Fibroblast of lung (primary cell): ENCODE results near the gene MNT. TPM values are rescaled to one million over a fixed set of nuclear protein-coding genes. Genes with fewer than 3 reads are reported as not detected.

Source experiments
- DNase-seq, 2 donors: peaks; one replicate each; pipeline versions ENCODE4 v3.0.0 to v3.0.0-alpha.2; 2010; ENCODE audit warnings: low read depth in 2 of 2
- H2AFZ ChIP-seq: 2 replicates; pipeline ENCODE4 v1.5.1; 2012; ENCODE audit warnings: low read length, control low read depth, inconsistent platforms
- H3K27ac ChIP-seq: 2 replicates; pipeline ENCODE4 v1.5.1; 2011; ENCODE audit warnings: low read length, control low read depth; ENCODE audit not compliant: insufficient read depth
- H3K27me3 ChIP-seq: 2 replicates; pipeline ENCODE4 v1.5.1; 2011; ENCODE audit warnings: mild to moderate bottlenecking, low read length; ENCODE audit not compliant: control insufficient read depth, insufficient read depth
- H3K36me3 ChIP-seq: 2 replicates; pipeline ENCODE4 v1.5.1; 2011; ENCODE audit warnings: low read length; ENCODE audit not compliant: control insufficient read depth, insufficient read depth
- H3K4me1 ChIP-seq: 2 replicates; pipeline ENCODE4 v1.5.1; 2011; ENCODE audit warnings: low read length; ENCODE audit not compliant: control insufficient read depth, insufficient read depth; ENCODE audit errors: extremely low read depth
- H3K4me2 ChIP-seq: 2 replicates; pipeline ENCODE4 v1.5.1; 2011; ENCODE audit warnings: low read length, control low read depth; ENCODE audit not compliant: insufficient read depth; ENCODE audit errors: extremely low read depth
- H3K4me3 ChIP-seq, 4 experiments: fragments of 200-600 bp in 1 of 4; sonication (generic) in 1 of 4; replicated peaks in 1 of 4; 2 replicates each; pipeline ENCODE4 v1.5.1; 2011 to 2016; ENCODE audit warnings: low read length in 4 of 4, low read depth in 3 of 4, mild to moderate bottlenecking in 3 of 4, control low read depth in 2 of 4, inconsistent platforms in 1 of 4, mixed read lengths in 1 of 4; ENCODE audit not compliant: insufficient read depth in 1 of 4; ENCODE audit errors: control extremely low read depth in 1 of 4
- H3K79me2 ChIP-seq: 2 replicates; pipeline ENCODE4 v1.5.1; 2012; ENCODE audit warnings: mild to moderate bottlenecking, low read length, inconsistent platforms; ENCODE audit not compliant: control insufficient read depth, insufficient read depth
- H3K9ac ChIP-seq: 2 replicates; pipeline ENCODE4 v1.5.1; 2011; ENCODE audit warnings: mild to moderate bottlenecking, low read length, control low read depth; ENCODE audit not compliant: insufficient read depth
- H3K9me3 ChIP-seq: 2 replicates; pipeline ENCODE4 v1.5.1; 2012; ENCODE audit warnings: low read depth, low read length; ENCODE audit not compliant: control insufficient read depth, insufficient read depth
- H4K20me1 ChIP-seq: 2 replicates; pipeline ENCODE4 v1.5.1; 2011; ENCODE audit warnings: low read length; ENCODE audit not compliant: control insufficient read depth, insufficient read depth; ENCODE audit errors: extremely low read depth
- CTCF ChIP-seq, 2 donors: IDR thresholded peaks in 1 of 2; conservative IDR thresholded peaks in 1 of 2; 1 replicate in 1 of 2; 2 replicates in 1 of 2; pipeline ENCODE4 v1.5.1; 2011 to 2012; ENCODE audit warnings: low read length in 2 of 2, control low read depth in 1 of 2, inconsistent platforms in 1 of 2, low read depth in 1 of 2, mild to moderate bottlenecking in 1 of 2
- EZH2 ChIP-seq: IDR thresholded peaks from 2 replicates; pipeline ENCODE4 v1.5.1; 2012; ENCODE audit warnings: low read length, control low read depth, mild to moderate bottlenecking; ENCODE audit errors: missing control alignments
- polyA plus RNA-seq, 2 donors: library from polyadenylated mRNA; depleted of rRNA in 1 of 2; stranded (reverse) in 1 of 2; unstranded in 1 of 2; fragments of >200 nt; gene quantifications; 2 replicates each; pipeline ENCODE4 v1.2.1, GENCODE V29; 2011 to 2012; ENCODE audit warnings: missing spikeins in 1 of 2
- total RNA-seq: library from RNA; depleted of rRNA; stranded (reverse); fragments of >200 nt; gene quantifications from 2 replicates; pipeline ENCODE4 v1.2.1, GENCODE V29; 2014

Gene MNT
- total and polyA plus RNA-seq, 2 donors (not counting 1 experiment from before 2014, with no cell fraction given): 1.7 to 8.4 TPM

- Histone ChIP-seq H3K79me2 (peaks cover 41% of the 10 kb centered on the region), H3K4me1 (peaks cover 45% of the 10 kb centered on the region), H2AFZ (no peak overlapping the region), H4K20me1 (no peaks in the 10 kb centered on the region), H3K9me3 (no peaks in the 10 kb centered on the region), H3K4me3 (no peak overlapping the region), H3K36me3 (peaks cover 3% of the 10 kb centered on the region), H3K4me2 (no peak overlapping the region), H3K27me3 (no peaks in the 10 kb centered on the region), H3K9ac (no peak overlapping the region), H3K27ac (peak overlapping the region; percentile 72)
- no peak for TF ChIP-seq EZH2
- no peak for TF ChIP-seq CTCF (conservative IDR thresholded peaks at IDR 0.05 in 1 of 2, IDR thresholded peaks at IDR 0.05 in 1 of 2; ENCODE audit: low read depth in 1 of 2, low read length in 2 of 2)
- DNase-seq: no peak
These were observed 6.1 kb downstream of the MNT start for GRCh38 chr17:2394775-2395201.

- peak overlapping the region; percentile 49 for H3K4me2 ChIP-seq
- H3K79me2 ChIP-seq: peaks cover 40% of the 10 kb centered on the region
- H4K20me1 ChIP-seq: no peaks in the 10 kb centered on the region
- no peaks in the 10 kb centered on the region for H3K27me3 ChIP-seq
- peaks cover 3% of the 10 kb centered on the region for H3K36me3 ChIP-seq
- H3K9ac ChIP-seq: peak overlapping the region; percentile 56
- H3K4me3 ChIP-seq: peak overlapping the region in 1 of 4 experiments; percentile 40
- no peaks in the 10 kb centered on the region for H3K9me3 ChIP-seq
- H3K4me1 ChIP-seq: peaks cover 43% of the 10 kb centered on the region
- DNase-seq: no peak
- H3K27ac ChIP-seq: peak overlapping the region; percentile 72
- no peak overlapping the region for H2AFZ ChIP-seq
- TF ChIP-seq CTCF (conservative IDR thresholded peaks at IDR 0.05 in 1 of 2, IDR thresholded peaks at IDR 0.05 in 1 of 2; ENCODE audit: low read depth in 1 of 2, low read length in 2 of 2) (no peak), EZH2 (no peak)
These were observed 6.7 kb downstream of the MNT start for GRCh38 chr17:2393954-2394749.

GRCh38 chr17:2393174-2393953 is 7.5 kb downstream of the MNT start:
- H4K20me1 ChIP-seq: no peaks in the 10 kb centered on the region
- peak overlapping the region; percentile 99 for H3K27ac ChIP-seq
- DNase-seq: peak; percentile 83 to 85
- TF ChIP-seq EZH2 (no peak), CTCF (conservative IDR thresholded peaks at IDR 0.05 in 1 of 2, IDR thresholded peaks at IDR 0.05 in 1 of 2; ENCODE audit: low read depth in 1 of 2, low read length in 2 of 2) (no peak)
- peaks cover 4% of the 10 kb centered on the region for H3K36me3 ChIP-seq
- peak overlapping the region; percentile 98 for H3K9ac ChIP-seq
- no peaks in the 10 kb centered on the region for H3K9me3 ChIP-seq
- no peak overlapping the region for H2AFZ ChIP-seq
- peaks cover 35% of the 10 kb centered on the region for H3K79me2 ChIP-seq
- peak overlapping the region; percentile 89 for H3K4me2 ChIP-seq
- H3K4me3 ChIP-seq: peak overlapping the region; percentile 54 to 67 (median 60)
- peaks cover 39% of the 10 kb centered on the region for H3K4me1 ChIP-seq
- no peaks in the 10 kb centered on the region for H3K27me3 ChIP-seq
